Psoas muscle (tissue), 8 donors: ENCODE measurements around the gene ADPRH. TPM values are rescaled to one million over a fixed set of nuclear protein-coding genes. Genes with fewer than 3 reads are reported as not detected.

Experiments used
- ATAC-seq, 4 donors: fragments of 200-7000 bp; cut with Tn5 transposase; one replicate each; pipeline ENCODE4 v1.9.1; 2020; ENCODE audit warnings: moderate library complexity in 3 of 4, mild to moderate bottlenecking in 2 of 4
- DNase-seq, 2 donors: peaks; one replicate each; pipeline ENCODE4 v3.0.0-alpha.2; 2020
- H3K27ac ChIP-seq: fragments of 200-600 bp; one replicate; pipeline ENCODE4 v1.8.0; 2022
- H3K27me3 ChIP-seq, 3 donors: fragments of 200-600 bp in 1 of 3; one replicate each; pipeline versions ENCODE4 v1.6.1 to v1.8.0; 2013 to 2022; ENCODE audit warnings: low read length in 2 of 3, mild to moderate bottlenecking in 2 of 3, moderate library complexity in 1 of 3; ENCODE audit not compliant: insufficient read depth in 3 of 3
- H3K36me3 ChIP-seq, 2 donors: fragments of 200-600 bp in 1 of 2; one replicate each; pipeline versions ENCODE4 v1.6.1 to v1.8.0; 2013 to 2022; ENCODE audit warnings: low read depth in 1 of 2, mild to moderate bottlenecking in 1 of 2, moderate library complexity in 1 of 2; ENCODE audit not compliant: insufficient read depth in 1 of 2
- H3K4me1 ChIP-seq: fragments of 200-600 bp; one replicate; pipeline ENCODE4 v1.8.0; 2022
- H3K4me3 ChIP-seq: fragments of 200-600 bp; one replicate; pipeline ENCODE4 v1.8.0; 2022; ENCODE audit warnings: mild to moderate bottlenecking
- H3K9me3 ChIP-seq: fragments of 200-600 bp; one replicate; pipeline ENCODE4 v1.8.0; 2022
- WGBS, 3 donors: extraction: QIAGEN DNeasy Blood & Tissue Kit; methylation state at CpG; one replicate each; pipeline versions ENCODE4 v1.1.6 to v1.1.7; 2013; 5-methylcytosine and 5-hydroxymethylcytosine counted together
- intact Hi-C, 2 donors: fragments of 100-400 bp; cut with DNase I; formaldehyde crosslinking; loops; one replicate each; pipeline versions ENCODE4 v1.11.0 to v1.14.2; 2022
- polyA plus RNA-seq, 3 donors: library from polyadenylated mRNA; stranded (reverse); fragments of 200-250 nt; gene quantifications; one replicate each; pipeline ENCODE4 v1.2.3, GENCODE V29; 2013
- total RNA-seq, 4 donors: library from RNA; stranded (reverse); fragmentation: NEBNext Ultra II Directional in 2 of 4; extraction: Animal tissue kit (Norgen Biotek cat#: 25700) in 2 of 4; gene quantifications; one replicate each; pipeline versions ENCODE4 v1.2.1 to v1.2.4, GENCODE V29; 2021 to 2023
- TF ChIP-seq, protein P1 (sequence below): fragments of 200-600 bp; IDR thresholded peaks from one replicate; pipeline ENCODE4 v1.8.0; 2022; ENCODE audit warnings: antibody characterized with exemption
- donor health status: healthy with polysubstance abuse.
- donor health status: DM: no; HTN: no; CAD: no; lungs with moderate emphysema.
- donor health status: Bipolar disorder and iron deficiency.
- donor health status: healthy.
- donor health status: DM: yes; HTN: yes; CAD: no.
- donor health status: DM: no; HTN: no; CAD: no.
- donor health status: DM: no; HTN: no; CAD: no.
- donor health status: DM: yes; HTN: yes; CAD: no.

The ADPRH gene
- total and polyA plus RNA-seq, 7 donors = 5.2 to 16.9 (median 14.7) TPM

DNA sequence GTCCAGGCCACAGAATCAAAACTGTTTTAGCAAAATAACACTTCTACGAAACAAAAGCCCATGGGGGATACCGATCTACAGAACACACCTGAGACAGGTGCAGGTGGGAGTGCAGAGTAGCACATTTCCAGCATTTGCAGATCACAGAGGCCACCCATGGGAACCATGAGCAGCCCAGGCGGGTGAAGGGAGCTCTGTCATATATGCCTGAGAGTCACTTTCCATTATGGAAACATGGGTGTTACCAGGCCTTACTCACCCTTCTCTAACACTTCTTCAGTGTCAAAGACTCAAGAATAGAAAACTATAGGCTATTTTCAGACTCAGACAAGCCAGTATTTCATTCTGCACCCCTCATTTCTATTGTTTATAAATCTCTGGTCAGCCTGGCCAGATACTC lies 21.9 kb downstream of the ADPRH start:
- H3K27ac ChIP-seq = no peak overlapping the region
- DNase-seq (no peak), ATAC-seq (peak in 3 of 4 donors; percentile 33 to 43 (median 34))
- H3K9me3 ChIP-seq = no peaks in the 10 kb centered on the region
- TF ChIP-seq, protein P1, sequence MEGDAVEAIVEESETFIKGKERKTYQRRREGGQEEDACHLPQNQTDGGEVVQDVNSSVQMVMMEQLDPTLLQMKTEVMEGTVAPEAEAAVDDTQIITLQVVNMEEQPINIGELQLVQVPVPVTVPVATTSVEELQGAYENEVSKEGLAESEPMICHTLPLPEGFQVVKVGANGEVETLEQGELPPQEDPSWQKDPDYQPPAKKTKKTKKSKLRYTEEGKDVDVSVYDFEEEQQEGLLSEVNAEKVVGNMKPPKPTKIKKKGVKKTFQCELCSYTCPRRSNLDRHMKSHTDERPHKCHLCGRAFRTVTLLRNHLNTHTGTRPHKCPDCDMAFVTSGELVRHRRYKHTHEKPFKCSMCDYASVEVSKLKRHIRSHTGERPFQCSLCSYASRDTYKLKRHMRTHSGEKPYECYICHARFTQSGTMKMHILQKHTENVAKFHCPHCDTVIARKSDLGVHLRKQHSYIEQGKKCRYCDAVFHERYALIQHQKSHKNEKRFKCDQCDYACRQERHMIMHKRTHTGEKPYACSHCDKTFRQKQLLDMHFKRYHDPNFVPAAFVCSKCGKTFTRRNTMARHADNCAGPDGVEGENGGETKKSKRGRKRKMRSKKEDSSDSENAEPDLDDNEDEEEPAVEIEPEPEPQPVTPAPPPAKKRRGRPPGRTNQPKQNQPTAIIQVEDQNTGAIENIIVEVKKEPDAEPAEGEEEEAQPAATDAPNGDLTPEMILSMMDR = no peak
- H3K4me3 ChIP-seq = no peak overlapping the region
- intact Hi-C loops = no loop called here
- no peaks in the 10 kb centered on the region for H3K27me3 ChIP-seq
- H3K36me3 ChIP-seq = no peaks in the 10 kb centered on the region
- H3K4me1 ChIP-seq = peaks cover 36% of the 10 kb centered on the region
- WGBS, 3 donors = 84 to 89% (median 87%) methylated on average over 3 of the region's 3 CpGs

DNA sequence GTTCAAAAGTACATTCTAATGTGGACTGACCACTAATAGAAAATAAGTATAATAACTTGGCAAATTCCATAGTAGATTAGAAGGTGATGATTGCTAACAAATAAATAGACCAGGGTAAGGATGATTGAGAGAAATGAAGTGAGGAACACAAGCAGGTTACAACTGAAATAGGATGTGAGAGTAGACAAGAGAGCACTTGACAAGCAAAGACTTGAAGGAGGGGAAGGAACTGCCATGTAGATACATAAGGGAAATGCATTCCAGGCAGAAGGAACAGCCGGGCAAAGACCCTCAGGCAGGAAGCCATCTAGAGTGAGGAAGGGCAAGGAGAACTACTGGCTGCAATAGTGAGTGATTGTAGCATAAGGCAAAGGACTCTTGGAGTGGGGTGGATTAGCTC lies 23.4 kb downstream of the ADPRH start:
- no peaks in the 10 kb centered on the region for H3K36me3 ChIP-seq
- TF ChIP-seq, protein P1 = no peak
- 62 to 81% (median 65%) methylated on average over 1 of the region's 1 CpG for WGBS, 3 donors
- ATAC-seq (no peak), DNase-seq (no peak)
- intact Hi-C loops = no loop called here
- no peaks in the 10 kb centered on the region for H3K27me3 ChIP-seq
- H3K9me3 ChIP-seq = no peaks in the 10 kb centered on the region
- H3K4me3 ChIP-seq = no peak overlapping the region
- peaks cover 21% of the 10 kb centered on the region for H3K4me1 ChIP-seq
- H3K27ac ChIP-seq = no peak overlapping the region

DNA sequence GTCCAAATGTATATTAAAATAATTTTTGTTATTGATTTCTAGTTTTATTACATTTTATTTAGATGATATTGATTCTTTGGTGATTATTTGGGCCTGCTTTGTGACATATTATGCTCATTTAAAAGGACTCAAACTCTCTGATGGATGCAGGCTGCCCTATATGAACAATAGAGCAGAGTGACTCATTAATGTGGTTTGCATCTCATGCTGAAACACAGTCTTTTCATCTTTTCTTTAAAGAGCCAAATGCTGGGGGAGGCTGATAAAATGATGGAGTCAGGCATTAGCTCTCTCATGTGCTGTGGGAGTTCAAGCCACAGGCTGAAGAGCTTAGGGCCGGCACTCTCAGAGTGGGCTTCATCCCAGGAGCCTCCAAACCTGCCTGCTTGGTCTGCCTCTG lies 25.6 kb downstream of the ADPRH start:
- no peak for DNase-seq
- 84 to 90% (median 87%) methylated on average over 1 of the region's 1 CpG for WGBS, 3 donors
- intact Hi-C loops = no loop called here
- no peak overlapping the region for H3K27ac ChIP-seq
- H3K4me3 ChIP-seq = no peak overlapping the region
- TF ChIP-seq, protein P1 = no peak
- no peaks in the 10 kb centered on the region for H3K36me3 ChIP-seq
- H3K9me3 ChIP-seq = no peaks in the 10 kb centered on the region
- no peaks in the 10 kb centered on the region for H3K27me3 ChIP-seq
- peaks cover 4% of the 10 kb centered on the region for H3K4me1 ChIP-seq
- no peak for ATAC-seq

DNA sequence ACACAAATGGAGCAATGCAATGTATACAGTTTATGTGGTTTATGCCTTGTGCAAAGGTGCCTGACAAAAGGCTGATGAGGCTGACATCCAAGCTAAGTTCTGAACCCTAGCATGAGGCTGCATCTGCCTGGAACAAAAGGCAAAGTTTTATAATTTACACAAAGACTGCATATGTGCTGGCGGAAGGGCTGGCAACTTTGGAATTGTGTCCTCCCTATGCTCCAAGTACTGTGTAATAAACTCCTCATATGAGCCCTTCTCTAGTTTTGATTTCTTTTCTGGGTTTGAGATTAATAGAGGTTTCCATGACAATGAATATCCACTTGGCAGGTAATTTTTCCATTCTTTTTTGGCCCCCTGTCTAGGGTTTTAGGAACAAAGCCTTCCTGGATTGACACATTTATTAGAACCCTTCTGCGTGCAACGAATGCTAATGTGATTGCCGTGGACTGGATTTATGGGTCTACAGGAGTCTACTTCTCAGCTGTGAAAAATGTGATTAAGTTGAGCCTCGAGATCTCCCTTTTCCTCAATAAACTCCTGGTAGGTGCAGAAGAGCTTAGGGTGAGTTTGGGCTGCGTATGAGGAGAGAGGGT lies 29.2 kb downstream of the ADPRH start:
- Histone ChIP-seq H3K27ac (no peak overlapping the region), H3K36me3 (no peaks in the 10 kb centered on the region), H3K4me3 (no peak overlapping the region), H3K9me3 (no peaks in the 10 kb centered on the region), H3K27me3 (no peaks in the 10 kb centered on the region), H3K4me1 (no peaks in the 10 kb centered on the region)
- ATAC-seq = no peak
- intact Hi-C loops = no loop called here
- TF ChIP-seq, protein P1 = no peak
- WGBS, 3 donors = 70 to 80% (median 71%) methylated on average over 6 of the region's 6 CpGs
- DNase-seq = no peak

DNA sequence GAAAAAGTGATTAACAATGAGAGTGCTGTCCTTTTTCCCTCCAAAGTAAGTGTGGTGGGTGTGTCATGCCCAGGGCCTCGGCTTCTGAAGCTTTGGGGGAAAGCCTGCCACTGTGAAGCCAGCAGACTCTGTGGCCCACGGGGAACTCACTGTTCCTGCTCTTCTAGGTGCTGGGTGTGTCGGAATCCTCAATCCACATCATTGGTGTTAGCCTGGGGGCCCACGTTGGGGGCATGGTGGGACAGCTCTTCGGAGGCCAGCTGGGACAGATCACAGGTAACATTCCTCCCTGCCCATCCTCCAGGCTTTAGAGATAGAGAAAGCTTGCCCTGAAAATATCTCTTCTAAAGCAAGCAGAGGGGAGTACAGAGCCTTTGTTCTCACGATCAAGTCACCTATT lies 30.0 kb downstream of the ADPRH start:
- WGBS, 3 donors = 64 to 73% (median 68%) methylated on average over 6 of the region's 6 CpGs
- Histone ChIP-seq H3K9me3 (no peaks in the 10 kb centered on the region), H3K36me3 (no peaks in the 10 kb centered on the region), H3K4me1 (no peaks in the 10 kb centered on the region), H3K4me3 (no peak overlapping the region), H3K27me3 (no peaks in the 10 kb centered on the region), H3K27ac (no peak overlapping the region)
- DNase-seq (no peak), ATAC-seq (no peak)
- intact Hi-C loops = no loop called here
- TF ChIP-seq, protein P1 = no peak
